SHP77 (cell line): Measurements from ENCODE around the gene POMT2.
"Not testable (repeated sequence)": the region's sequence is repeated elsewhere in the genome, so short reads cannot be mapped to it uniquely, and the experiment has no call there.

Experiments used
- DNase-seq, 2 experiments: peaks; one replicate each; lab custom pipeline; 2025; lab: John Stamatoyannopoulos, UW

The POMT2 gene

GRCh38 chr14:77320238-77320935 lies at the start of gene POMT2:
POMT2 (minus strand) TSS chr14:77320883; CDS start chr14:77320681, 202 bp downstream.
- peak; percentile 77 to 86 for DNase-seq

- DNase-seq: no peak
These were observed 48.6 kb upstream of the POMT2 start for GRCh38 chr14:77369285-77369684.

DNA sequence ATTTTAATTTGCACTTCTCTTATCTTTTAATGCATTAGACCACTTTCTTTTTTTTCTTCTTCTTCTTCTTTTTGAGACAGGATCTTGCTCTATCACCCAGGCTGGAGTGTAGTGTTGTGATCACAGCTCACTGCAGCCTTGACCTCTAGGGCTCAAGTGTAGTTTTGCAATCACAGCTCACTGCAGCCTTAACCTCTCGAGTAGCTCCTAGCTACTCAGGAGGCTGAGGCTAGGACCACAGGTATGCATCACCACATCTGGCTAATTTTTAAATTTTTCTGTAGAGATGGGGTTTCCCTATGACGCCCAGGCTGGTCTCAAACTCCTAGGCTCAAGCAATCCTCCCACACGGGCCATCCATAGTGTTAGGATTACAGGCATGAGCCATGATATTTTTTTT lies 43.5 kb upstream of the POMT2 start:
- DNase-seq: no peak

- DNase-seq: no peak
These were observed 38.9 kb upstream of the POMT2 start for GRCh38 chr14:77359626-77360025.

- DNase-seq: no peak
These were observed 36.2 kb upstream of the POMT2 start for GRCh38 chr14:77356899-77357298.

DNA sequence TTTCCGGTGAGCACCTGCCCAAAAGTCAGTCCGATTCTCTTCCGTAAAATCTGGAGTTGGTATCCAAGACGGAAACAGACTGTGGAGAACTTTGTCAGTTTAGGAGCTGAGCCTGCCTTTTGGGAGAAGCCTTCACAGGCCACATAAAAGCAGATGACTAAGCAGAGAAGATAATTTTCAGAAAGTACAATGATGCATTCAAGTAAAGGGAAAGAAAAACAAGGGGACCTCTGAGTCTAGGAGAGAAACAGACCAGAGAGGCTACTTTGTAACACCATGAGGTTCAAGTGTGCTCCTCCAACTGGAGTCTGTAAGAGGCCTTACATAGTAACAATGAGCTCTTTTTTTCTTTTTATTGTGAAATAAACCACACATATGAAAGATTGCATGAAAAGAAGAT lies 35.1 kb upstream of the POMT2 start:
- no peak for DNase-seq

GRCh38 chr14:77353469-77354141 lies 32.9 kb upstream of the POMT2 start:
- DNase-seq: no peak

GRCh38 chr14:77347751-77348150 lies 27.1 kb upstream of the POMT2 start:
- DNase-seq: no peak

DNA sequence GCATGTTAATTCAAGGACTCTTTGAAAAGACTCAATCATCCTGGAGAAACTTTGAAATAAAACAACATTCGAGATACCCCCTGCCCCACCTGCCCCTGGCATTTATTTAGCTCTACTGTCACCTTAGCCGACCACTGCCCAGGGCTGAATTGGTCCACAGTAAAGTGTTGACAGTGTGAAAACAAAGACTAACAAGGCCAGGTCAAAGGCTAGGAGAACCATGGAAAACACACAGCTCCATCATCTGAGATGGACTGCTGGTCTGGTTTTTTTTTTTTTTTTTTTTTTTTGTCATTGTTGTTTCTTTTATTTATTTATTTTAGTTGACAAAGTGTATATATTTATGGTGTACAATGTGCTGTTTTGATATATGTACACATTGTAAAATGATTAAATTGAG lies 25.8 kb upstream of the POMT2 start:
- no peak for DNase-seq

DNA sequence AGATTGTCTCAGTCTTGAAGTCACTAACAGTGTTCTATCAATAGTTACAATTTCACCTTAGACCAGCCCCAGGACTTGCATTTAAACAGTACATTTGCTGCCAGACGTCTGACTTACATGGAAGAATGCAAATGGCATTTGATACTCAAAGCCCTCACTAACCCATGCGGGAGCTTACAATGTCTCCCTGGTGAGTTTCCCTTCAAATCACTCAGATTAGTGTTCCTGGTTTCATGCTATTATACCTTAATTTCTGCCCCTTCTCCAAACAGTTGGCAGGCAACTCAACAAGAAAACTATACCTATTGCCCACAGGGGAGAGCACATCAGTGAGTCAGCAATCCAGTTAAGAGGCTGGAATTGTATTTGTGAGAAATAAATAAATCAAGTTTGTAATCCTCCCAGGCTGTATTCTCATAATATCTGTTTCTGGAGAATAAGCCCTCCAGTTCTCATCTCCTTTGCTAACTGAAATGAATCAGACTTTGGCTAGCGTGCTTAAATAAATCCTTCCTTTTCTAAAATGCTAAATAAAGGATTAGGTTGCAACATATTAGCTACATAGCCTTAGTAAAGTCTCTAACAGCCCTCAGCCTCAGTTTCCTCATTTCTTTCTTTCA lies 23.8 kb upstream of the POMT2 start:
- DNase-seq: no peak

GRCh38 chr14:77343662-77344061 lies 23.0 kb upstream of the POMT2 start:
- DNase-seq: no peak

- DNase-seq: no peak
These were observed 22.2 kb upstream of the POMT2 start for GRCh38 chr14:77342726-77343397.

- no peak for DNase-seq
These were observed 19.7 kb upstream of the POMT2 start for GRCh38 chr14:77340389-77340788.

DNA sequence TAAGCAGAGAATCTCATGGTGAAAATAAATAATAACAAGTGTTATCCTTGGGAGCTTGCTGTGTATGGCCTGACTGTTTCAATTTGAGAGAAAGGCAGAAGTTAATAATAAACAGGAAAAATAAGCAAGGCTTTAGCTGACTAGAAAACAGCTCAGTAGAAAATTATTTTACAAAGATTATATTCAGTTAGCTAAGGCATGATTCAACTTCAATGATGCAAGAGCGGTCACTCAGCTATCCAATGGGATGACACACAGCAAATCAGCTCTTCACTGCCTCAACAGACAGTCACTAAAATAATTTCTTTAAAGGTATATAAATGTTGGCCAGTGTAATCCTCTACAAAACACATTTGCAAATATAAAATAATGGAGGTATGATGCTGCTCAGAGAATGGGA lies 18.7 kb upstream of the POMT2 start:
- DNase-seq: no peak

- no peak for DNase-seq
These were observed 17.6 kb upstream of the POMT2 start for GRCh38 chr14:77338302-77338701.

DNA sequence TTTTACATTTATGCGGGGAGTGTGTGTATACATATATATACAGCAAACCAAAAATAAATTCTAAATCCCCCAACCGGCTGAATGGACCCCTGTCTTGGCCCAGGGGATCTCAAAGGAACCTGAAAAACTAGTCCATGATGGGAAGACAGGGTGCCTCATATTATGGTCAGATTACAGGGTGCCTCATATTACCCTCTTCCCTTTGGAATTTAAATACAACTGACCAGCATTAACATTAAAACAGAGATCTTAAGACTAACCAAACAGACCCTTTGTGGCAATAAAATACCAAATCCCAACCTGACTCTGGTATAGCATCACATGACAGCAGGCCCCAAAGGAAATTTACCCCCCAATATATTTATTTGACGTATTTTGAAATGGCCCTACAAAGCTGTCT lies 17.2 kb upstream of the POMT2 start:
- no peak for DNase-seq

GRCh38 chr14:77337255-77337654 lies 16.6 kb upstream of the POMT2 start:
- DNase-seq: not testable (repeated sequence)

- no peak for DNase-seq
These were observed 14.9 kb upstream of the POMT2 start for GRCh38 chr14:77335576-77335975.

GRCh38 chr14:77329872-77330271 lies 9.2 kb upstream of the POMT2 start:
- no peak for DNase-seq

- DNase-seq: no peak
These were observed 6.4 kb upstream of the POMT2 start for GRCh38 chr14:77327111-77327510.

- no peak for DNase-seq
These were observed 5.0 kb upstream of the POMT2 start for GRCh38 chr14:77325746-77326094.

GRCh38 chr14:77324816-77325745 lies 4.4 kb upstream of the POMT2 start:
- no peak for DNase-seq
